ENCODE results near the gene COL20A1. TPM values are rescaled to one million over a fixed set of nuclear protein-coding genes. Genes with fewer than 3 reads are reported as not detected.

COL20A1 gene
- total and polyA plus RNA-seq, 2 of the 13 experiments (the other 11 are each of a cell fraction or from before 2014, with no cell fraction given), result not detected

- TF ChIP-seq, protein P1, sequence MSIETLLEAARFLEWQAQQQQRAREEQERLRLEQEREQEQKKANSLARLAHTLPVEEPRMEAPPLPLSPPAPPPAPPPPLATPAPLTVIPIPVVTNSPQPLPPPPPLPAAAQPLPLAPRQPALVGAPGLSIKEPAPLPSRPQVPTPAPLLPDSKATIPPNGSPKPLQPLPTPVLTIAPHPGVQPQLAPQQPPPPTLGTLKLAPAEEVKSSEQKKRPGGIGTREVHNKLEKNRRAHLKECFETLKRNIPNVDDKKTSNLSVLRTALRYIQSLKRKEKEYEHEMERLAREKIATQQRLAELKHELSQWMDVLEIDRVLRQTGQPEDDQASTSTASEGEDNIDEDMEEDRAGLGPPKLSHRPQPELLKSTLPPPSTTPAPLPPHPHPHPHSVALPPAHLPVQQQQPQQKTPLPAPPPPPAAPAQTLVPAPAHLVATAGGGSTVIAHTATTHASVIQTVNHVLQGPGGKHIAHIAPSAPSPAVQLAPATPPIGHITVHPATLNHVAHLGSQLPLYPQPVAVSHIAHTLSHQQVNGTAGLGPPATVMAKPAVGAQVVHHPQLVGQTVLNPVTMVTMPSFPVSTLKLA (IDR thresholded peaks at IDR 0.05), result no peak
- peak; percentile 25 for TF ChIP-seq AGO2 (optimal IDR thresholded peaks at IDR 0.05; ENCODE audit: low read depth, low read length)
- no peak for TF ChIP-seq ZHX2 (IDR thresholded peaks at IDR 0.05; ENCODE audit: low read depth)
- TF ChIP-seq ZHX2 (CRISPR knock-in tag; IDR thresholded peaks at IDR 0.05; ENCODE audit: borderline replicate concordance), result no peak
- no peak for TF ChIP-seq ZFP36L1 (CRISPR knock-in tag; IDR thresholded peaks at IDR 0.05)
- TF ChIP-seq CEBPB (IDR thresholded peaks at IDR 0.05; ENCODE audit: borderline replicate concordance, low read depth, low read length), result peak; percentile 74
- no peak for TF ChIP-seq ZNF513 (CRISPR knock-in tag; conservative IDR thresholded peaks at IDR 0.05)
- TF ChIP-seq ARNT2 (CRISPR knock-in tag; IDR thresholded peaks at IDR 0.05; ENCODE audit: low read depth), result no peak
- 0 out of 2 replicates have a peak, but pooled peaks have one; percentile 59 for TF ChIP-seq CHCHD3 (CRISPR knock-in tag; IDR thresholded peaks at IDR 0.05)
- no peak for TF ChIP-seq NCOA5 (CRISPR knock-in tag; IDR thresholded peaks at IDR 0.05)
- no peak for TF ChIP-seq CHD4 (IDR thresholded peaks at IDR 0.05; ENCODE audit: borderline replicate concordance, low read length)
- TF ChIP-seq, protein P2, sequence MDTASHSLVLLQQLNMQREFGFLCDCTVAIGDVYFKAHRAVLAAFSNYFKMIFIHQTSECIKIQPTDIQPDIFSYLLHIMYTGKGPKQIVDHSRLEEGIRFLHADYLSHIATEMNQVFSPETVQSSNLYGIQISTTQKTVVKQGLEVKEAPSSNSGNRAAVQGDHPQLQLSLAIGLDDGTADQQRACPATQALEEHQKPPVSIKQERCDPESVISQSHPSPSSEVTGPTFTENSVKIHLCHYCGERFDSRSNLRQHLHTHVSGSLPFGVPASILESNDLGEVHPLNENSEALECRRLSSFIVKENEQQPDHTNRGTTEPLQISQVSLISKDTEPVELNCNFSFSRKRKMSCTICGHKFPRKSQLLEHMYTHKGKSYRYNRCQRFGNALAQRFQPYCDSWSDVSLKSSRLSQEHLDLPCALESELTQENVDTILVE (CRISPR knock-in tag; IDR thresholded peaks at IDR 0.05), result no peak
- peak; percentile 10; the same call in 1 of the 2 replicates for TF ChIP-seq KDM2A (CRISPR knock-in tag; IDR thresholded peaks at IDR 0.05; ENCODE audit: borderline replicate concordance, low read depth)
Measured at GRCh38 chr20:63292292-63292701, 689 bp upstream of the COL20A1 start (continued).
